ENCODE results near the gene ZMIZ2.
"Not testable (repeated sequence)": the region's sequence is repeated elsewhere in the genome, so short reads cannot be mapped to it uniquely, and the experiment has no call there.

The ZMIZ2 gene

GRCh38 chr7:44748045-44748947 is at the start of gene ZMIZ2:
Gene ZMIZ2, plus strand, starts transcription at chr7:44748847. Its CDS starts 7,403 bp downstream, at chr7:44756250.
- peak; percentile 98 for DNase-seq (ENCODE audit: low spot score)

DNA sequence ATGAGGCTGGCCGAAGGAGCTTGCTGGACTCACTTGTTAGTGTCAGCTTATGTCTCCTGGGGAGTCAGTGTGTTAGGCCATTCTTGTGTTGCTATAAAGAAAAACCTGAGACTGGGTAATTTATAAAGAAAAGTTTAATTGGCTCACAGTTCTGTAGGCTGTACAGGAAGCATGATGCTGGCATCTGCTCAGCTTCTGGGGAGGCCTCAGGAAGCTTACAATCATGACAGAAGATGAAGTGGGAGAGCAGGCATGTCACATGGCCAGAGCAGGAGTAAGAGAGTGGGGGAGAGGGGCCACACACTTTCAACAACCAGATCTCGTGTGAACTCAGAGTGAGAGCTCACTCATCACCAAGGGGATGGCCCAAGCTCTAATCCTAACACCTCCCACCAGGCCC is 49.0 kb upstream of the ZMIZ2 start:
- DNase-seq (ENCODE audit: low spot score) = not testable (repeated sequence)

DNA sequence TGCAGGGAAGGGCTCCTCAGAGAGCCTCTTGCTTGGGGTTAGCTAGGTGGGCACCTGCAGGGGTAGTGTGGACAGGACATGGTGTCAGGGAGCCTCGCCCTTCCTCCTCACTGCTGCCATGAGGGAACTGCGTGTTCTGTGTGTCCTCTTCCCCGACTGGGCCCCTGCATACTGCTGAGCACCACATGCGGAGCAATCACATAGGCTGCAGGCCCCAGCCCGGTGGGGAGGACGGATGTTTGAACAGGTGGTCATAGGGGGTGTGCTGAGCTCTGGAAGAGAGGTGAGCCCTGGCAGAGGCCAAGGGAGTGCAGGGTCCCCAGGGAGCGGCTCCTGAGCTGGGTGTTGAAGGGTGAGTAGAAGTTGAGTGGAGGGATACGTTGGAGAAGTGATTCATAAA is 48.3 kb upstream of the ZMIZ2 start:
- DNase-seq (ENCODE audit: low spot score) = no peak

- not testable (repeated sequence) for DNase-seq (ENCODE audit: low spot score)
Measured at GRCh38 chr7:44703391-44703790, 45.3 kb upstream of the ZMIZ2 start.

DNA sequence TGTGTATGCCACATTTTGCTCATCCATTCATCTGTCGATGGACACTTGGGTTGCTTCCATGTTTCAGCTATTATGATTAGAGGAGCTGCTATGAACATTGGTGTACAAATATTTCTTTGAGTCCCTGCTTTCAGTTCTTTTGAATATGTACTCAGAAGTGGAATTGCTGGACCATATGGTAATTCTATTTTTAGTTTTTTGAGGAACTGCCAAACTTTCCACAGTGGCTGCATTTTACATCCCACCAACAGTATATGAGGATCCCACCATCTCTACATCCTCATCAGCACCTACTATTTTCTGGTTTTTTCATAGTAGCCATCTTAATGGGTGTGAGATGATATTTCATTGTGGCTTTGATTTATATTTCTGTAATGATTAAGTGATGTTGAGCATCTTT is 44.7 kb upstream of the ZMIZ2 start:
- DNase-seq (ENCODE audit: low spot score) = no peak

GRCh38 chr7:44705434-44705833 is 43.2 kb upstream of the ZMIZ2 start:
- DNase-seq (ENCODE audit: low spot score) = no peak

- no peak for DNase-seq (ENCODE audit: low spot score)
Measured at GRCh38 chr7:44706788-44707557, 41.7 kb upstream of the ZMIZ2 start.

DNA sequence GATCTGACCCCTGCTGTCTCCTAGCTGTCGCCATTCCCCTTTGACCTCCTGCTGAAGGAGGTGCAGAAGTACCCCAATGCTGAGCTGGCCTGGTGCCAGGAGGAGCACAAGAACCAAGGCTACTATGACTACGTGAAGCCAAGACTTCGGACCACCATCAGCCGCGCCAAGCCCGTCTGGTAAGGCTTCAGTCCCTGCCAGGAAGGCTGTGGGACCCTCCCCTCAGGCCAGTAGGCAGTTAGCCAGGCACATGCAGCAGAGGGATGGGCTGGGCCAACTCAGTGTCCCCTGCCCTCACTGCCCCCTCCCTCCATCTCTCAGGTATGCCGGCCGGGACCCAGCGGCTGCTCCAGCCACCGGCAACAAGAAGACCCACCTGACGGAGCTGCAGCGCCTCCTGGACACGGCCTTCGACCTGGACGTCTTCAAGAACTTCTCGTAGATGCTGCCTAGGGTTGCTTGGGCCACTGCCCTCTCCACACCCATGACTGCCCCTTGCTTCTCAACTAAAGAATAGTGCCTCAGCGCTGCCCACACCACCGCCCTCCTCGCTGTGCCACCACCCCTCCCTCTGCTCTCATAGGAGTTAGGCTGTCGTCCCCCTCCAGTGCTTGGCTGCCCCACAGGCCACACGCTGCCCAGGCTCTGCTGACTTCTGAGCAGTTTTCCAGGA is 41.0 kb upstream of the ZMIZ2 start:
- no peak for DNase-seq (ENCODE audit: low spot score)

DNA sequence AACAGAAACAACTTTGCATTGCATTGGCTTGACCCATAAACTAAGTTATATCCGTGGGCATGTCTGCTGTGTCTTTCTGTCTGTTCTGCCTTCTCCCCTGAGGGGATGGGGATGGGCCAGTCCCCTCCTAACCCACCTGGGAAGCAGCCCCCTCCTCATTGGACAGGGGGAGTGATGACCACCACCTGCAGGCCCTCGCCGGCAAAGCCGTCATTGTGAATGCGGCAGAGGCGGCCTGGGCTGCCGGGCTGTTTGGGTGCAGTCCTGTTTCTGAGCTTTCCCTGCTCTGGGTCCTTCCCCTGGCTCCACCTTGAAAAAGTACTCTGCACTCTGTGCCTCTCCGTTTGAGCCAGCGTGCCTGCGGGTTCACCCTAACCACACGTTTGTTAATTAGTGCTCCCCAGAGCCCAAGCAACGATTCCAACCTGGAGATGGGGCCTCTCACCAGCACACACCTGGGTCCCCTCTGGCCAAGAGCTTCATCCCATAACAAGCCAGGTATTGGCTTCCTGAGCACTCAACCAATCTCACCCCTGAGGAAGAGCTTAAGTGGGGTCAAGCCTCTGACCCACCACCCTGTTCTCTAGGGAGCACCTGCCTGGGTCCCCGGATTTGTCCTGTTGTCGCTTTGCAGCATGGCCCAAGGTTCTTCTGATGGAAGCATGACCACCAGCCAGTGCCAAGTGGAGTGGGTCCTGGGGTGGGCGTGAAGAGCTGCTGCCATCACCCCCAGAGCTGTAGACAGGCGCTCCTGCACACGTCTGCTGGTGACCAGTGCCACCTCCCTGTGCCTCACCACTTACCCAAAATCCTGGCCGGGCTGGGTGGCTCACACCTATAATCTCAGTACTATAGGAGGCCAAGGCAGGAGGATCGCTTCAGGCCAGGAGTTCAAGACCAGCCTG is 39.4 kb upstream of the ZMIZ2 start:
- DNase-seq (ENCODE audit: low spot score) = peak; percentile 53

- DNase-seq (ENCODE audit: low spot score) = no peak
Measured at GRCh38 chr7:44709945-44710596, 38.6 kb upstream of the ZMIZ2 start.

- DNase-seq (ENCODE audit: low spot score) = no peak
Measured at GRCh38 chr7:44711528-44711927, 37.1 kb upstream of the ZMIZ2 start.

- DNase-seq (ENCODE audit: low spot score) = no peak
Measured at GRCh38 chr7:44712012-44712411, 36.6 kb upstream of the ZMIZ2 start.

GRCh38 chr7:44713141-44713540 is 35.5 kb upstream of the ZMIZ2 start:
- no peak for DNase-seq (ENCODE audit: low spot score)

GRCh38 chr7:44713680-44714335 is 34.8 kb upstream of the ZMIZ2 start:
- no peak for DNase-seq (ENCODE audit: low spot score)

DNA sequence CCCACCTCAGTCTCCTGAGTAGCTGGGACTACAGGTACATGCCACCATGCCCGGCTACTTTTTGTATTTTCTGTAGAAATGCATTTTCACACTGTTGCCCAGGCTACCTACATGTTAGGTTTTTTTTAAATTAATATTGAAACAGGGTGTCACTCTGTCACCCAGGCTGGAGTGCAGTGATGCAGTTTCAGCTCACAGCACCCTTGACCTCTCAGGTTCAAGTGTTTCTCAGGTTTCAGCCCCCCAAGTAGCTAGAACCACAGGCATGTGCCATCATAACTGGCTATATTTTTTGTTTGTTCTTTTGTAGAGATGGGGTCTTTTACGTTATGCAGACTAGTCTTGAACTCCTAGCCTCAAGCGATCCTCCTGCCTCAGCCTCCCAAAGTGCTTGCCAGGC is 32.4 kb upstream of the ZMIZ2 start:
- DNase-seq (ENCODE audit: low spot score) = no peak

DNA sequence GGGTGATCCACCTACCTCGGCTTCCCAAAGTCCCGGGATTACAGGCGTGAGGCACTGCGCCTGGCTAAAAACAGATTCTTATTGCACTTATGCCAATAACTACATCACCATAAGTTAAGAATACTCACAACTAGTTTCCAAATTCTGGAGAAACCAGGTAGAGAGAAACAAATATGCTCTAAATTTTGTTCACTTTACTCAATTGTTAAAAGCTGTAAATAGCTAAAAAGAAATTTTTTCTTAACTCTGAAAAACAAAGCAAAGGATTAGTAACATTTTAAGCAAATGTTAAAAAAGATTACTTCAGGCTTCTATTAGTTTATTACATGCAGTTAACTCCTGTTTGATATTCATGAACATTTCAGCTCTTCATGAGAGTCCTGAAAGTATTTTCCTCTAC is 28.3 kb upstream of the ZMIZ2 start:
- no peak for DNase-seq (ENCODE audit: low spot score)

DNA sequence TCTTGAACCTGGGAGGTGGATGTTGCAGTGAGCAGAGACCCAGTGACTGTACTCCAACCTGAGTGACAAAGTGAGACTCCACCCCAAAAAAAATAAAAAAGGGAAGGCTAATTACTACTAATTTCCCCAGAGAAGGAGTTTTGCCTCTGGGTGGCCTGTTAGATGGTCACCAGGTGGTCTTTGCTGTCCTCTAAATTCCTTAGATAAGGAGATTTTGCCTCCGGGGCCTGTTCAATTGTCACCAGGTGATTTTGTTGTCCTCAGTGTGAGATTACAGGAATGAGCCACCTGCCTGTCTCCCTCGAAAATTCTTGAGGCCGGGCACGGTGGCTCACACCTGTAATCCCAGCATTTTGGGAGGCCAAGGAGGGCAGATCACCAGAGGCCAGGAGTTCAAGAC is 24.4 kb upstream of the ZMIZ2 start:
- no peak for DNase-seq (ENCODE audit: low spot score)

- not testable (repeated sequence) for DNase-seq (ENCODE audit: low spot score)
Measured at GRCh38 chr7:44726250-44726649, 22.4 kb upstream of the ZMIZ2 start.

DNA sequence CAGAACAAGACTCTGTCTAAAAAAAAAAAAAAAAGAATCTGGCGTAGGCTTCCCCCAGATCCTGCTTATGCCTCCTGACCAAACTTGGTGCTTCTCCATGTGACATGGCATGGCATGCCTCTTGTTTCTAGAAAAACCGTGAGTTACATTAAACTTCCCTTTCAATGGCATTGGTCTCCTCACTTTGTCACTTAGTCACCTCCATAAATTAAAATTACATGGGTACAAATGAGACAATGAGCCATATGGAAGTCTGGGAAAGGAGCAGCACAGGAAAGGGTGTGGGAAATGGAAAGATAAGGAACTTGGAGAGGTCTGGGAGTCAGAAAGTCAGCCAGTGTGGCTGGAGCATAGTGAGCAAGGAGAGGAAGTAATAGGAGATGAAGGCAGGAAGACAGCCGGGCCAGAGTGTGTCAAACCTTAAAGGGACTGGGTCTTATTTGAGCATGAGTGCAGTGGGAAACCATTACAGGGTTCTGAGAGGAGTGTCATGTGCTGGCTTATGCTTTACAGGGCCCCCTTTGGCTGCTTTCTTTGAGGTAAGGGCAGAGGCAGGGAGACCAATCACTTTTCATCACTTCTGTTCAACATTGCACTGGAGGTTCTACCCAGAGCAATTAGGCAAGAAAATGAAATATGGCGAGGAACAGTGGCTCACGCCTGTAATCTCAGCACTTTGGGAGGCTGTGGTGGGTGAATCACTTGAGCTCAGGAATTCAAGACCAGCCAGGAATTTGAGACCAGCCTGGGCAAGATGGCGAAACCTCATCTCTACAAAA is 21.3 kb upstream of the ZMIZ2 start:
- DNase-seq (ENCODE audit: low spot score) = peak; percentile 1

DNA sequence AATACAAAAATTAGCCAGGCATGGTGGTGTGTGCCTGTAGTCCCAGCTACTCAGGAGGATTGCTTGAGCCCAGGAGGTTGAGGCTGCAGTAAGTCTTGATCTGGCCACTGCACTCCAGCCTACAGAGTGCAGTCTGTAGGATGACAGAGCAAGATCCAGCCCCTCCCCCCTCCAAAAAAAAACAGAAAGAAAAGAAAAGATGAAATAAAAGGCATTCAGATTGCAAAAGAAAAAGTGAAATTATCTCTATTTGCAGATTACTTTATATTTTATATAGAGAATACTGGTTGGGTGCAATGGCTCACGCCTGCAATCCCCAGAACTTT is 20.7 kb upstream of the ZMIZ2 start:
- no peak for DNase-seq (ENCODE audit: low spot score)
